Activated CD8-positive, alpha-beta memory T cell treated with anti-CD3 and anti-CD28 coated beads, Interleukin-2, amount 10 ng/mL, durations not matched to agents 7 days and 5 days (primary cell): ENCODE results near the gene SSUH2. TPM values are rescaled to one million over a fixed set of nuclear protein-coding genes. Genes with fewer than 3 reads are reported as not detected.

Experiments used
- ATAC-seq: fragments of 150-1000 bp; cut with Tn5 transposase; one replicate; pipeline ENCODE4 v1.10.0; 2021; ENCODE audit warnings: moderate library complexity
- CTCF ChIA-PET: fragments of 350-600 bp; sonication (Branson Sonifier 250); formaldehyde crosslinking; loops from one replicate; lab custom pipeline; 2021; ENCODE audit warnings: antibody characterized with exemption; lab: Charles Lee
- DNase-seq: peaks from one replicate; pipeline ENCODE4 v3.0.0-alpha.2; 2020
- H3K27ac Mint-ChIP-seq: one replicate; pipeline ENCODE4 v1.8.0; 2021; ENCODE audit warnings: mild to moderate bottlenecking, mixed read lengths
- H3K27me3 Mint-ChIP-seq: one replicate; pipeline ENCODE4 v1.8.0; 2021; ENCODE audit warnings: mixed read lengths
- H3K36me3 Mint-ChIP-seq: one replicate; pipeline ENCODE4 v1.8.0; 2021; ENCODE audit warnings: mild to moderate bottlenecking, mixed read lengths
- H3K4me1 Mint-ChIP-seq: one replicate; pipeline ENCODE4 v1.8.0; 2021; ENCODE audit warnings: mixed read lengths
- H3K4me3 Mint-ChIP-seq: one replicate; pipeline ENCODE4 v1.8.0; 2021; ENCODE audit warnings: mild to moderate bottlenecking, moderate library complexity, mixed read lengths
- H3K9me3 Mint-ChIP-seq: one replicate; pipeline ENCODE4 v1.8.0; 2022; ENCODE audit warnings: low read depth, mixed read lengths
- total RNA-seq, 2 experiments: library from RNA; stranded (reverse); gene quantifications; one replicate each; pipeline ENCODE4 v1.2.3, GENCODE V29; 2021

The SSUH2 gene
- total RNA-seq, 2 experiments from 2014 or later = 0.09 TPM; not detected in 1

DNA sequence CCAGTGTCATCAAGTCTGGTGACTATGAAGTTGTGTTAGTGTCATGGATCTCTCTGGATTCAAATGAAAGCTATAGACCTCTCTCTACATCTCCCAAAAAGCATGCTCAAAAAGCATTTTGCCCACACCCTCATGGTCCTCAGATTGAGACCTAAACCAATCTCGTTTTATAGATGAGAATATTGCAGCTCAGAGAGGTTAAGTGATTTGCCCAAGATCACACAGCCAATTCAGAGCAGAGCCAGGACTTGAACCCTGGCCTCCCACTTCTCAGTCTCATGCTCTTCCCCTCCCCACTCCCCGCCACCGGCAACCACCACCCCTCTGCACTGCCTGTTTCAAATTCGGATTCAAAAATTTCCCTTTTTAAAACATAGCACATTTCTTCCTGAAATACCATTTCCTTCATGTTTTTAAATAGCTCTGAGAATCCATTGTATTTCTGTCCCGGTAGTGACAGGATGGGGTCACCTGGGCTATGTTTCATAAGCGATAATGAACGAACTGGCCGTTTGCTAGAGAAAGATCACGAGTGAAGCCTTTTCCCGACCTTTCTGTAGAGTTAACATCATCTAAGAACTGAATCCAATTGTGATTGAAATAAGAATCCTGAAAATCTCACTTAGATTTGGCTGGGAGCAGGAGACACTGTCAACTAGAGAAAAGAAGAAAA is 769 bp downstream of the SSUH2 start:
- no peaks in the 10 kb centered on the region for H3K36me3 Mint-ChIP-seq
- H3K4me1 Mint-ChIP-seq = no peaks in the 10 kb centered on the region
- no peaks in the 10 kb centered on the region for H3K9me3 Mint-ChIP-seq
- ATAC-seq (no peak), DNase-seq (no peak)
- H3K27me3 Mint-ChIP-seq = peaks cover 20% of the 10 kb centered on the region
- H3K27ac Mint-ChIP-seq = no peak overlapping the region
- no peak overlapping the region for H3K4me3 Mint-ChIP-seq
- CTCF ChIA-PET = no interaction called here

DNA sequence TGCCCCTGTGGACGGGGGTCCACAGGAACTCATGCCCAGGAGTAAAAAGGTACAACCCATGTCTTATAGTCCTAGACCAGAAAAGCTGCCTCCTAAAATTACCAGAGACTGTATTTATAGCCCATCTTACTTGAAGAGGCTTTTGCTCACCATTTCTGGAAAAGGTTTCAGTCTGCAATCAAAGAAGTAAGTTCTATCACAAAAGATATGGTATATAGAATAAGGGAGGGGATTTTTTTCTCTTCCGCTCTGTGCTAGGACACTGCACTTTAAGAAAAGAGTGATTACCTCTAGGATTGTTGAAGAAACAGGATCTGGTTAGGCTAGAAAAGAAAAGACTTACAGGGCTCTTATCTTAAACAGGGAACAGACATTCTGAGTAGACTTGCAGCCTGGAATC is 2.6 kb downstream of the SSUH2 start:
- Mint-ChIP-seq H3K4me3 (no peak overlapping the region), H3K9me3 (no peaks in the 10 kb centered on the region), H3K27me3 (peaks cover 25% of the 10 kb centered on the region), H3K4me1 (no peaks in the 10 kb centered on the region), H3K36me3 (no peaks in the 10 kb centered on the region), H3K27ac (no peak overlapping the region)
- CTCF ChIA-PET = no interaction called here
- DNase-seq (no peak), ATAC-seq (no peak)

DNA sequence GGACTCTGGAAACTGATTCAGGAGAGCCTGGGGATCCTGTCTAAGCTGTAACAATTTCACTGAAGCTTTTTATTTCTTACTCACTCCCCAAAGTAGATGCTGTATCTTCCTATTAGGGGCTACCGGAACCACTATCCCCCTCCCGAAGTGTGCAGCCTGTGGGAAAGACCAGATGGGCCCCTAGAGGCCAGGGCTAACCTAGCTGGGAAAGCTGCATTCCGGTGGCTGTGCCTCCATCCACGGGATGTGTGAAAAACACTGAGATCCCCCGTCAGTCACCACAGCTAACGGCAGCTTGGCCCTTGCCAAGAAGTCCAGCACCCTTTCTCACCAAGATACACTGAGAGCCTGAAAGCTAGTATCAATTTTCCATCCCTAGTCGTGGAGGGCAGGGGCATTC is 3.1 kb downstream of the SSUH2 start:
- CTCF ChIA-PET = no interaction called here
- H3K9me3 Mint-ChIP-seq = no peaks in the 10 kb centered on the region
- no peaks in the 10 kb centered on the region for H3K4me1 Mint-ChIP-seq
- no peak overlapping the region for H3K4me3 Mint-ChIP-seq
- DNase-seq = no peak
- peaks cover 25% of the 10 kb centered on the region for H3K27me3 Mint-ChIP-seq
- no peaks in the 10 kb centered on the region for H3K36me3 Mint-ChIP-seq
- no peak overlapping the region for H3K27ac Mint-ChIP-seq
- no peak for ATAC-seq

DNA sequence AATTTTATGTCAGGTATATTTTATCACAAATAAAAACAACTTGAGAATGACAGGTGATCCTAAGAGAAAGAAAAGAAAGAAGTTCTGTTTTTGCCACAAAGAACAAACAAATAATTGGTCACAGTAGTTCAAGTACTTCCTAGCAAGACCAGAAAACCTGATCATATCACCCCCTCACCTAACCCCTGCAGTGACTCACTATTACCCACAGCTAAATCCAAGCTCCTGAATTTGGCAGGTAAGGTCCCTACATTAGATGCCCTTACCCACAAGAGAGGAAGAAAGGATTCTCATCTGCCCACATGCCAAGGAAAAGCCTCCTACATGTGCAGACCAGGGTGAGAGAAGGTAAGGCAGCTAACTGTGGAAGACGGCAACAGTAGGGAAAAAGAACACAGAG is 4.4 kb downstream of the SSUH2 start:
- Mint-ChIP-seq H3K36me3 (no peaks in the 10 kb centered on the region), H3K4me3 (no peak overlapping the region), H3K27me3 (peaks cover 26% of the 10 kb centered on the region), H3K4me1 (no peaks in the 10 kb centered on the region), H3K9me3 (peaks cover under 1% of the 10 kb centered on the region), H3K27ac (no peak overlapping the region)
- DNase-seq = no peak
- ATAC-seq = no peak
- CTCF ChIA-PET = no interaction called here

DNA sequence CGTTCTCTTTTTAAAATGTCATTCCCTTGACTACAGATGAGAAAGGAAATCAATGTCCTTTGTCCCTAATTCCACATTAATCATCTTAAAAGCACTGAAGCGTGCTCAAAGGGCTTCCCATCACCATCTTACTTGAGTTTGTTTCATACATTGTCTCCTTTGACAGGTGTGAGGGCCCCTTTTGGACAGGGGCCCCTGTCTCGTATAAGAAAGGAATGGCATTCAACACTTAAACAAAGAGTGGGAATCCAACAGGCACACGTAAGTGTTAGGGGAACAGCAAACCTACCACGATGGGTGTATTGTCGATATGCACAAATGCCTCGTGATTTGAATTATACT is 5.0 kb downstream of the SSUH2 start:
- Mint-ChIP-seq H3K27me3 (peaks cover 31% of the 10 kb centered on the region), H3K4me1 (no peaks in the 10 kb centered on the region), H3K4me3 (no peak overlapping the region), H3K9me3 (peaks cover 2% of the 10 kb centered on the region), H3K27ac (no peak overlapping the region), H3K36me3 (no peaks in the 10 kb centered on the region)
- ATAC-seq (no peak), DNase-seq (no peak)
- CTCF ChIA-PET = no interaction called here

DNA sequence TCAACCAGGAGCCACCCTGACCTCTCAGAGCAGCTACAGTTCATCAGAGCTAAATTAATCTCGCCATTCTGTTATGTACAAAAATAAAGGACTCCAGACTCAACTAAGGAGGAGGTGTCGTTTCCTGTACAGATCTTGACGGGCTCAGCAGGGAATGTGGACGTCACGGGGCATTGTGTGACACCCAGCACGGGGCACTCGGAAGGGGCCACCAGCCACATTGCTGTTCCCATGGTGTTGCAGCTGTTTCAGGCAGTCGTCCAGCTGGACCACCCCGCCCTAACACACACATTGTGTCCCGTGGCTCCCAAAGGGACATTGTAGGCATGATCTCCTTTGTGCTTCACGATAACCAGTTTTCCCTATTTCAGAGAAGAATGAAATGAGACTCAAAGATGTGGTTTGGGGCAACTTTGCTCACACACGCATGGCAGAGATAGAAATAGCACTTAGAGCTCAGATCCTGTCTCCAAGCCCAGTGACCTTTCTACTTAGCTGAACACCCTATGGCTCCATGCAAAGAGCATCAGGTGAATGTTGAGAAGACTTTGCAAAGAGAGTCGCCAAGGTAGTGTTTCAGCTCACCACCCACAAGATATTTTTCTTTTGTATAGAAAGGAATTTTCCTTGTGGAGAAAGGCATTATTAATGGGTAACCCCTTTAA is 5.5 kb downstream of the SSUH2 start:
- no peak for DNase-seq
- CTCF ChIA-PET = no interaction called here

DNA sequence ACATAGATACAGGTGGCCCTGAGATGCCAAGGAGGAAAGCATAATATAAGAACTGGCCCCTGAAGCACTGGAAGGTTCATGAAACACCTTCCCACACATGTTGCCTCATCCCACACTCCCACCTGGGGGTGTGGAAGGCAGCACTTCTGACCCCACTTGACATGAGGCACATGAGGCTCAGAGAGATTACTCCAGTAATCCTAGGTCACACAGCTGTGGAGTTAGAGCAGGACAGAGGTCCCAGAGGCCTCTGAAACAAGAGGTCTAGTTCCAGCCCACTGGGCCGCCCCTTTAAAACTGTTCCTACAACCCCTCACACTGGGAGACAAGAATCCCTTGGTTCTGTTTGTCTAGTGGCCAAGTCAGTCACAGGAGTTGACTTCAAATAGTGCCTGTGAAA is 7.2 kb downstream of the SSUH2 start:
- H3K9me3 Mint-ChIP-seq = peaks cover 2% of the 10 kb centered on the region
- CTCF ChIA-PET = no interaction called here
- ATAC-seq (no peak), DNase-seq (no peak)
- H3K27me3 Mint-ChIP-seq = peaks cover 27% of the 10 kb centered on the region
- no peak overlapping the region for H3K4me3 Mint-ChIP-seq
- no peaks in the 10 kb centered on the region for H3K4me1 Mint-ChIP-seq
- no peak overlapping the region for H3K27ac Mint-ChIP-seq
- no peaks in the 10 kb centered on the region for H3K36me3 Mint-ChIP-seq

More for the DNA sequence above, 5.5 kb downstream of the SSUH2 start:
- no peak for ATAC-seq
- H3K4me3 Mint-ChIP-seq = no peak overlapping the region
- H3K27me3 Mint-ChIP-seq = peaks cover 28% of the 10 kb centered on the region
- H3K4me1 Mint-ChIP-seq = no peaks in the 10 kb centered on the region
- H3K36me3 Mint-ChIP-seq = no peaks in the 10 kb centered on the region
- no peak overlapping the region for H3K27ac Mint-ChIP-seq
- peaks cover 2% of the 10 kb centered on the region for H3K9me3 Mint-ChIP-seq

DNA sequence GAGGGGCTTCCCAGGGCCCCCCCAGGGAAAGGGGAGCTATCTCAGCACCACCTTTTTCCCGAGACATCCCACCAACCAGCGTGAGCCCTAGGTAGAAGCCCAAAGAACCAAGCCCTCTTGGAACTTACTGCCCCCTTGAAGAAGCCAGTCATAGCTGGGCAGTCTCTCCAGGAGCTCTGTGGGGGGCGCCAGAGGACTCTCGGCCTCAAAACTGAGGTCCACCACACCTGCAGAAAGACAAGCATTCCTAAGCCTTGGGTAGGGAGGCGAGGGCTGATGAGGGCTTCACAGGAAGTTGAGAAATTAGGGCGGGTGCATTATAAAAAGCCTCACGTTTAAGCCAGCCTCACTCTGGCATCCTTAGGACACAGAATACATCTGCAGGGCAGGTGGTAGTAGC is 9.0 kb downstream of the SSUH2 start:
- Mint-ChIP-seq H3K27ac (no peak overlapping the region), H3K4me3 (no peak overlapping the region), H3K27me3 (peaks cover 36% of the 10 kb centered on the region), H3K36me3 (no peaks in the 10 kb centered on the region), H3K4me1 (no peaks in the 10 kb centered on the region), H3K9me3 (peaks cover 2% of the 10 kb centered on the region)
- CTCF ChIA-PET = no interaction called here
- DNase-seq (no peak), ATAC-seq (no peak)

DNA sequence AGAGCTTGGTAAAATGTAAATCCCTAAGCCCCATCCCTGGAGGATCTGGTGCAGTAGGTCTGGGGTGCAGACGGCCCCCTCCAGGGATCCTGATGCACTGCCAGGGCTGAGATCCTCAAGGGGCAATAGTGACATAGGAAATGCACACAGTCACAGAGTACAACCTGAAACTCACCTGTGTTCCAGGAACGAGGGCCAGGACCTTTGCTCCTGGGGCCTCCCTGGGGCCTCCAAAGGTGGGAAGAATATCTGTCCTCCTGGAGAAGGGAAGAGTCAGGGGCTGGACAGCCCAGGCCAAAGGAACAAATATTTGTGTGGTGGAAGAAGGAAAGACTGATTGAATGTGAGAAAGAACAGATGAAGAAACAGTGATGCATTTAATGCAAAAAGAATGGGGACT is 9.5 kb downstream of the SSUH2 start:
- H3K27me3 Mint-ChIP-seq = peaks cover 39% of the 10 kb centered on the region

DNA sequence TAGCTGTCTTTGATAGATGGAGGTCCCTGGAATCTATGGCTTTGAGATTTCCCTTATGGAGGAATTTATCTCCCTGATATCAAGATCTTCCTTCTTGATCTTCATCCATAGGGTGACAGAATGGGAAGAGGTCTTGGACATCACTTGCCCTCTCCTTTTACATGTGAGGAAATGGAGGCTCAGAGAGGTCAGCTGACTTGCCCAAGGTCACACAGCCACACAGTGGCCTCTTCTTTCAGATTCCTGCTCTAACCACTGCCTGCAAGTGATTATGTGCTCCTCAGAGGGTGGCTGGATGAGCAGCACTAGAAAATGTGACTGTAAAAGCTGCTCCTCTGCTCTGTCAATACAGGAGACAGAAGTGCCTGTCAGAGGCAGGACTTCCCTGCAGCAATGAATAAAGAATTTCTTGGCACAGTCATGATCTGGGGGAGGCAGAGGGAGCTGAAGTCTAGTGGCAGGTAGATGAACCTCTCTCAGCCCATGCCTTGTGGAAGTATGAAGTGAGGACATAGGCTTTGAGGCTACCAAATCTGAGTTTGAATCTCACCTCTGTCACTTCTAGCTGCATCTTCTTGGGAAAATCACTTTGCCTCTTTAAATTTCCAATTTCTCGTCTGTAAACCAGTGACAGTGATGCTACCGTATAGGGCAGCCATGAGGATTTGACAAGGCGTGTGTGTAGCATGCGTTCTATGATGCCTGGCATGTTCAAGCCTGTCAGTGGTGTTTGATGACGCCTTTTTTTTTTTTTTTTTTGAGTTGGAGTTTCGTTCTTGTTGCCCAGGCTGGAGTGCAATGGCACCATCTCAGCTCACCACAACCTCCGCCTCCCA is 12.0 kb downstream of the SSUH2 start:
- H3K27me3 Mint-ChIP-seq = peaks cover 45% of the 10 kb centered on the region
- H3K9me3 Mint-ChIP-seq = peaks cover 2% of the 10 kb centered on the region
- DNase-seq = no peak
- no peak overlapping the region for H3K27ac Mint-ChIP-seq
- peaks cover 15% of the 10 kb centered on the region for H3K4me1 Mint-ChIP-seq
- CTCF ChIA-PET = no interaction called here
- H3K4me3 Mint-ChIP-seq = no peak overlapping the region
- ATAC-seq = no peak
- no peaks in the 10 kb centered on the region for H3K36me3 Mint-ChIP-seq

More for the DNA sequence above, 9.5 kb downstream of the SSUH2 start:
- no peak for DNase-seq
- H3K4me3 Mint-ChIP-seq = no peak overlapping the region
- peaks cover 2% of the 10 kb centered on the region for H3K9me3 Mint-ChIP-seq
- H3K4me1 Mint-ChIP-seq = peaks cover under 1% of the 10 kb centered on the region
- H3K27ac Mint-ChIP-seq = no peak overlapping the region
- H3K36me3 Mint-ChIP-seq = no peaks in the 10 kb centered on the region
- no peak for ATAC-seq
- CTCF ChIA-PET = no interaction called here

DNA sequence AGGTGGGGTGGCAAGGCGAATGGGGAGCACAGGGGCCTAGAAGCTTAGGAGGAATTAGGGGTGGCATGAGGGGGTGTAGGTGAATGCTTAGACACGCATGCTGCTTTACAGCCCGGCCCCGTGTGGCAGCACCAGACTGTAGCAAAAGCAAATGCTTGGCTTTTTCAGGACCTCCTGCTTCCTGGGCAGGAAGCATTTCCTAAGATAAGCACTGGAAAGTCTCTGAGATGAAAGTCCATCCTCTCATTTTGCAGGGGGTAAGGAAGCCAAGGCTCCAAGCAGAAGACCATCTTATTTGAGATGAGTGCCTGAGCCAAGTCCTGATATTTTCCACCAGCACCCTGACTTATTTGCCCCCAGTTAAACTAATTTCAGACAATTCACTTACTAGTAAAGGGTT is 12.9 kb downstream of the SSUH2 start:
- CTCF ChIA-PET = no interaction called here
- no peak overlapping the region for H3K4me3 Mint-ChIP-seq
- DNase-seq = no peak
- no peaks in the 10 kb centered on the region for H3K36me3 Mint-ChIP-seq
- H3K27me3 Mint-ChIP-seq = peaks cover 41% of the 10 kb centered on the region
- ATAC-seq = no peak
- no peak overlapping the region for H3K27ac Mint-ChIP-seq
- peaks cover 2% of the 10 kb centered on the region for H3K9me3 Mint-ChIP-seq
- peaks cover 15% of the 10 kb centered on the region for H3K4me1 Mint-ChIP-seq

DNA sequence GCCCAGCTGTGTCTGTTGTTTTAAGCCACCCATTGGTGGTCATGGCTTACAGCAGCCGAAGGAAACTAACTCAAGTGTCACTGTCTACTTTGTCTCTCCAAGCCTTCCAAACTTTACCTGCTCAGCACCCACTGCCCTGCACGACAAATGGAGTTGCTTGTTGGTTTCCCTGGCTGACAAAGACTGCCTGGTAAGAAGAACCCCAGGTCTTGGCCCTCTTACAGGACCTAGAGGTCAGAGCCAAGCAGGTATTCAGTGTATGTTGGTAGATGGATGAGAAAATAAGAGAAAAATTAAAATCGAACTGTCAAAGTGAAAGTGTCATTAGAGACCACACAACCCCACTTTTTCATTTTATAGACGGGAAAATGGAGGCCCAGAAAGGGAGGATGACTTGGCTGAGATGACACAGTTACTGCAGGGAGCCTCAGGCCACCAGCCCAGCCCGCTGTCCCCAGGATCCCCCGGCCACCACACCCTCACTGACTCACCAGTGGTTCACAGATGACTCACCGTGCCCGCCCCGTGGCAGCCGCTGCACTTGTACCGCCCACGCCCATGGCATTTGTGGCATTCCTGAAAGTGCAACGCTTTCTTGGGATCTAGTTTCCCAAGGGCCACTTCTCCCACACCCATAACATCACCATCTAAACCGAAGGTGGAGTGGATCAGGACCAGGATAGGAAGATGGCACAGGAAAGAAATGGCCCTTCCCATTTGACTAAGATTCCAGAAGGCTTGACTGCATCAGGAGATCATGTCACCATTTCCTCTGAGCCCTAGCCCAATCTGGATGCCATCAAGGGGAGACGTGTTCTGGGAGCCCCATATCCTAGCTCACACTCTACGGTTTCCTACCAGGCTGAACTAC is 15.2 kb downstream of the SSUH2 start:
- DNase-seq (peak; percentile 84), ATAC-seq (peak; percentile 93)
- Mint-ChIP-seq H3K36me3 (no peaks in the 10 kb centered on the region), H3K4me1 (peaks cover 15% of the 10 kb centered on the region), H3K27me3 (peaks cover 42% of the 10 kb centered on the region), H3K27ac (peak overlapping the region; percentile 42), H3K4me3 (no peak overlapping the region), H3K9me3 (no peaks in the 10 kb centered on the region)
- CTCF ChIA-PET = no interaction called here

DNA sequence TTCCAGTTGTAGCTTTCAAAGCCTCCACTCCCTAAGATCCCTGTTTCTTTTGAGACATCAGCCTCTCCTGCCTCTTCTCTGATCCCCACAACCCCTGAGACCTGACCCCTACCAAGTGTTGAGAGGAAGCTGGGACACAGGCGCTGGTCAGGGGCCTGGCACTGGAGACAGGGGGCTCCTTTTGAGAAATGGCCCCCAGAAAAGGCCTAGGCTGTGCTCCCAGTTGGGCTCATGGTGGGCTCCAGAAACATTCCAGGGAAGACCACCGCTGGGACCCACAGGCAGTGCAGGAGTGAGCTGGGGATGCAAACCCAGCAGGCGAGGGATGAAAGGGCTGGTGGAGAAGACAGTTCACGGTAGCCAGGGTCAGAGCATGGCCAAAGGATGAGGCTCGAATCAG is 16.6 kb downstream of the SSUH2 start:
- Mint-ChIP-seq H3K4me1 (peaks cover 18% of the 10 kb centered on the region), H3K36me3 (no peaks in the 10 kb centered on the region), H3K27me3 (peaks cover 44% of the 10 kb centered on the region), H3K9me3 (no peaks in the 10 kb centered on the region), H3K27ac (no peak overlapping the region), H3K4me3 (no peak overlapping the region)
- DNase-seq (no peak), ATAC-seq (no peak)
- CTCF ChIA-PET = no interaction called here
